Heart right ventricle (tissue), 16 donors: ENCODE measurements around the gene NEK6. TPM values are rescaled to one million over a fixed set of nuclear protein-coding genes. Genes with fewer than 3 reads are reported as not detected.

ENCODE experiments used
- ATAC-seq, 8 donors: fragments of 200-7000 bp; cut with Tn5 transposase; one replicate each; pipeline ENCODE4 v1.9.1; 2020; ENCODE audit warnings: mild to moderate bottlenecking in 8 of 8, moderate library complexity in 8 of 8, moderate number of reproducible peaks in 1 of 8
- DNase-seq, 2 donors: peaks; one replicate each; pipeline ENCODE4 v3.0.0-alpha.2; 2020
- H3K27ac ChIP-seq, 10 donors: fragments of 200-600 bp; sonication (generic) in 2 of 10; one replicate each; pipeline versions ENCODE4 v1.5.0 to v1.8.0; 2020 to 2022; ENCODE audit warnings: mild to moderate bottlenecking in 3 of 10
- H3K27me3 ChIP-seq, 7 donors: fragments of 200-600 bp; one replicate each; pipeline ENCODE4 v1.8.0; 2021 to 2022; ENCODE audit warnings: mild to moderate bottlenecking in 2 of 7
- H3K36me3 ChIP-seq, 9 donors: fragments of 200-600 bp; sonication (generic) in 1 of 9; one replicate each; pipeline versions ENCODE4 v1.5.0 to v1.8.0; 2020 to 2022; ENCODE audit warnings: mild to moderate bottlenecking in 2 of 9
- H3K4me1 ChIP-seq, 9 donors: fragments of 200-600 bp; sonication (generic) in 1 of 9; one replicate each; pipeline versions ENCODE4 v1.5.0 to v1.8.0; 2020 to 2022; ENCODE audit warnings: mild to moderate bottlenecking in 4 of 9
- H3K4me3 ChIP-seq, 10 donors: fragments of 200-600 bp; sonication (generic) in 2 of 10; one replicate each; pipeline versions ENCODE4 v1.5.0 to v1.8.0; 2020 to 2022; ENCODE audit warnings: mild to moderate bottlenecking in 7 of 10, moderate library complexity in 2 of 10
- H3K9me3 ChIP-seq, 11 donors: fragments of 200-600 bp in 10 of 11; sonication (generic) in 2 of 11; one replicate each; pipeline versions ENCODE4 v1.5.0 to v1.8.0; 2013 to 2022; ENCODE audit warnings: mild to moderate bottlenecking in 2 of 11, control low read depth in 1 of 11, moderate library complexity in 1 of 11
- WGBS, 2 donors: extraction: QIAGEN DNeasy Blood & Tissue Kit; methylation state at CpG; one replicate each; pipeline ENCODE4 v1.1.7; 2013; ENCODE audit warnings: inconsistent platforms in 1 of 2; 5-methylcytosine and 5-hydroxymethylcytosine counted together
- intact Hi-C, 10 donors: fragments of 100-400 bp; cut with DNase I; formaldehyde crosslinking; loops; one replicate each; pipeline versions ENCODE4 v1.11.1 to v1.14.2; 2022
- polyA plus RNA-seq, 2 donors: library from polyadenylated mRNA; stranded (reverse); fragments of 200-250 nt; gene quantifications; one replicate each; pipeline ENCODE4 v1.2.3, GENCODE V29; 2013
- total RNA-seq, 10 donors: library from RNA; stranded (reverse); fragmentation: NEBNext Ultra II Directional in 3 of 10; extraction: Animal tissue kit (Norgen Biotek cat#: 25700) in 3 of 10; gene quantifications; one replicate each; pipeline versions ENCODE4 v1.2.1 to v1.2.4, GENCODE V29; 2021 to 2023
- TF ChIP-seq, protein P1 (sequence below), 9 donors: fragments of 200-600 bp; sonication (generic) in 2 of 9; IDR thresholded peaks; one replicate each; pipeline versions ENCODE4 v1.5.0 to v1.8.0; 2021 to 2022; ENCODE audit warnings: antibody characterized with exemption in 9 of 9, mild to moderate bottlenecking in 5 of 9, moderate library complexity in 1 of 9
- donor health status: Arrhythmogenic right ventricular cardiomyopathy.
- donor health status: ischemic (EF 13 %, LVEDD 7.1; RV severe dilation, severe dysfunction).
- donor health status: healthy with polysubstance abuse.
- donor health status: DM: no; HTN: yes; CAD: no.
- donor health status: DM: no; HTN: no; CAD: no.
- donor health status: ischemic (EF 25% LVEDD 6.9; RV normal size, moderate dysfunction).
- donor health status: ischemic (EF 25% LVEDD 5.7; RV mildly dilated, moderate dysfunction).
- donor health status: healthy.
- donor health status: DM: yes; HTN: yes; CAD: no.
- donor health status: Ischemic cardiomyopathy.
- donor health status: ischemic (EF 35%, LVEDD 5.7; RV mildly dilated, moderate dysfunction).
- donor health status: nonischemic (EF 11% LVEDD 7.7; RV severe dilation, severe dysfunction).
- donor health status: DM: yes; HTN: yes; CAD: no.
- donor health status: PGD.
- donor health status: ischemic (EF 29% LVEDD 5.4; RV normal size, mild dysfunction).
- donor health status: nonischemic (EF 23%, LVEDD 6.1; RV moderate dilation, normal function).

NEK6 gene
- total and polyA plus RNA-seq, 12 donors: 1.9 to 22.4 (median 7.5) TPM

DNA sequence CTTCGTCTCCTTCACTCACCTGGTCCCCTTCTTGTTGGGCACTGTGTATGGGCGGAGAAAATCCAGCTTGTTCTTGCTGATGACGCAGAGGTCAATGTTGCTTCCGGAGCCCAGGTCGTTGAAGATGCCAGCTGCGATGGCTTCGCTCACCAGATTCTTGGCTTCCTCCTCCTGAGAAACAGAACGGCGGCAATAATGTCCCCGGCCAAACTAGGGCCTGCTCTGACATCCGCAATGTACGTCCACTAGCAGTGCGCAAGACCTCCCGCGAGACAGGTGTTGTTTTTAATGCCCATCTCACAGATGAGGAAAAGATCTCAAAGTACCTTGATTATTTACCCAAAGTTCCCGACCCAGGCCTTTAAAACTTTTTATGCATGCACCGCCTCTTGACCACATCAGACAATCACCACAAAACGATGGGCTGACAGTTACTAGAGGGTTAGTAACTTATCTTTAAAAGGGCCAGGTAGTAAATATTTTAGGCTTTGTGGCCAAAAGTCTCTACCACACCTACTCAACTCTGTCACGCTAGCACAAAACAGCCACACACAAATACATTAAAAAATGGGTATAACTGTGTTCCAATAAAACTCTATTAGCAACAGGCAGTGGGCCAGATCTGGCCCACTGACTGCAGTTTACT, 99.1 kb downstream of the NEK6 start:
- H3K36me3 ChIP-seq: peaks cover 0 to 65% (median 25%) of the 10 kb centered on the region in 9 donors
- no peaks in the 10 kb centered on the region for H3K27me3 ChIP-seq
- TF ChIP-seq, protein P1, sequence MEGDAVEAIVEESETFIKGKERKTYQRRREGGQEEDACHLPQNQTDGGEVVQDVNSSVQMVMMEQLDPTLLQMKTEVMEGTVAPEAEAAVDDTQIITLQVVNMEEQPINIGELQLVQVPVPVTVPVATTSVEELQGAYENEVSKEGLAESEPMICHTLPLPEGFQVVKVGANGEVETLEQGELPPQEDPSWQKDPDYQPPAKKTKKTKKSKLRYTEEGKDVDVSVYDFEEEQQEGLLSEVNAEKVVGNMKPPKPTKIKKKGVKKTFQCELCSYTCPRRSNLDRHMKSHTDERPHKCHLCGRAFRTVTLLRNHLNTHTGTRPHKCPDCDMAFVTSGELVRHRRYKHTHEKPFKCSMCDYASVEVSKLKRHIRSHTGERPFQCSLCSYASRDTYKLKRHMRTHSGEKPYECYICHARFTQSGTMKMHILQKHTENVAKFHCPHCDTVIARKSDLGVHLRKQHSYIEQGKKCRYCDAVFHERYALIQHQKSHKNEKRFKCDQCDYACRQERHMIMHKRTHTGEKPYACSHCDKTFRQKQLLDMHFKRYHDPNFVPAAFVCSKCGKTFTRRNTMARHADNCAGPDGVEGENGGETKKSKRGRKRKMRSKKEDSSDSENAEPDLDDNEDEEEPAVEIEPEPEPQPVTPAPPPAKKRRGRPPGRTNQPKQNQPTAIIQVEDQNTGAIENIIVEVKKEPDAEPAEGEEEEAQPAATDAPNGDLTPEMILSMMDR (IDR thresholded peaks at IDR 0.05): no peak
- intact Hi-C loops: no loop called here
- H3K4me1 ChIP-seq: peaks cover 0 to 43% (median 16%) of the 10 kb centered on the region in 9 donors
- no peak overlapping the region for H3K4me3 ChIP-seq
- DNase-seq: no peak
- H3K9me3 ChIP-seq: no peaks in the 10 kb centered on the region
- no peak overlapping the region for H3K27ac ChIP-seq
- no peak for ATAC-seq
- 95 to 96% methylated on average over 19 of the region's 19 CpGs for WGBS, 2 donors

- no peak overlapping the region for H3K27ac ChIP-seq
- intact Hi-C loops: no loop called here
- DNase-seq: no peak
Observed at GRCh38 chr9:124357721-124358361, 100.1 kb downstream of the NEK6 start.

DNA sequence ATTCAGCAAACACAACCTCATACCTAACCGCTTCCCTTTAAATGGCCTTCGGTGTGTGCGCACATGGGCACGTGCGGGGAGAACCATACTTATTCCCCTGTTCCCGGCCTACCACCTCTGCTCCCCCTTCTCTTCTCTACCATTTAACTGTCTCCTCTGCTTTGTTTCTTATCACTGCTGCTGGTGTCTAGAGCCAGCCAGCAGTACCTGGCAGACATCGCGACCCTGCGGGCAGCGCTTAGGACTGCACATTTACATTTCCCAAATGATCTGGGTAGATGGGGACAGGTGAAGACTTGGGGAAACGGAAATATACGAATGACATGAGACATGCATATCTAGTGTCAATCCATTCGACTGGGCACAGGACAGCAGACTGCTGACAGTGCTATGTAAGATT, 100.9 kb downstream of the NEK6 start:
- H3K27ac ChIP-seq: no peak overlapping the region
- TF ChIP-seq, protein P1 (IDR thresholded peaks at IDR 0.05): no peak
- no peak for DNase-seq
- H3K9me3 ChIP-seq: no peaks in the 10 kb centered on the region
- ATAC-seq: peak in 2 of 8 donors; percentile 10 to 52
- intact Hi-C loops: no loop called here
- 71 to 72% methylated on average over 13 of the region's 13 CpGs for WGBS, 2 donors
- peaks cover 0 to 61% (median 11%) of the 10 kb centered on the region in 9 donors for H3K36me3 ChIP-seq
- H3K27me3 ChIP-seq: no peaks in the 10 kb centered on the region
- H3K4me3 ChIP-seq: no peak overlapping the region
- peaks cover 0 to 48% (median 22%) of the 10 kb centered on the region in 9 donors for H3K4me1 ChIP-seq

More at GRCh38 chr9:124357721-124358361, 100.1 kb downstream of the NEK6 start:
- no peaks in the 10 kb centered on the region for H3K27me3 ChIP-seq
- H3K9me3 ChIP-seq: no peaks in the 10 kb centered on the region
- TF ChIP-seq, protein P1 (IDR thresholded peaks at IDR 0.05): peak in 3 of 9 donors; percentile 6 to 18 (median 13)
- 84 to 85% methylated on average over 13 of the region's 13 CpGs for WGBS, 2 donors
- H3K4me3 ChIP-seq: no peak overlapping the region
- H3K36me3 ChIP-seq: peaks cover 0 to 61% (median 19%) of the 10 kb centered on the region in 9 donors
- peak in 3 of 8 donors; percentile 11 to 30 (median 23) for ATAC-seq
- H3K4me1 ChIP-seq: peaks cover 0 to 48% (median 22%) of the 10 kb centered on the region in 9 donors

DNA sequence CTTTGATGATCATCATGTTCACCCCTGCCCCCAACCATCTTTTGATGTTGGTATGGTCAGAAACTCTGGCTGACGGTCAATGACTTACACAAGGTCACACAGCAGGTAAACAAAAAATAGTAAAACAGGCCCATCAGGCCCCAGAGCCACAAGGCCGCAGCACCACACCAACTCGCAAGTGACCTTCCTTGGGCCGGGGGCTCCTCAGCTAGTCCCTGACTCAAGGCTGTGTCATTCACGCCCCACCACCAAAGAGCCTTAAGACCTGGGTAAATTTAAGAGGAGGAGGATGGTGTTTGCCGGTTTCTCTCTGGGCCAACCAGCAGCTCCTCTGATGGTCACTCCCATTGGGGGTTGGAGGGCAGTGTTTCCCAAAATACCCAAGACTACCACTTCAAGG, 101.7 kb downstream of the NEK6 start:
- intact Hi-C loops: no loop called here
- DNase-seq: no peak
- peaks cover 0 to 59% (median 7%) of the 10 kb centered on the region in 9 donors for H3K36me3 ChIP-seq

More for the DNA sequence above, 101.7 kb downstream of the NEK6 start:
- H3K27me3 ChIP-seq: no peaks in the 10 kb centered on the region
- TF ChIP-seq, protein P1 (IDR thresholded peaks at IDR 0.05): no peak
- no peak overlapping the region for H3K27ac ChIP-seq
- H3K9me3 ChIP-seq: no peaks in the 10 kb centered on the region
- no peak for ATAC-seq
- H3K4me3 ChIP-seq: no peak overlapping the region
- peaks cover 0 to 43% (median 19%) of the 10 kb centered on the region in 9 donors for H3K4me1 ChIP-seq
- WGBS, 2 donors: 95 to 97% methylated on average over 6 of the region's 6 CpGs
